Activated CD4-positive, alpha-beta T cell treated with anti-CD3 and anti-CD28 coated beads for 48 hours (primary cell): Measurements from ENCODE around the gene SEMA3C.

Source experiments
- DNase-seq: peaks from one replicate; pipeline ENCODE4 v3.0.0-alpha.2; 2020

Gene SEMA3C

GRCh38 chr7:80847027-80847426, 71.8 kb downstream of the SEMA3C start:
- no peak for DNase-seq

GRCh38 chr7:80844916-80845315, 73.9 kb downstream of the SEMA3C start:
- no peak for DNase-seq

- no peak for DNase-seq
These were observed 75.7 kb downstream of the SEMA3C start for GRCh38 chr7:80843018-80843677.

- DNase-seq: no peak
These were observed 76.6 kb downstream of the SEMA3C start for GRCh38 chr7:80842022-80842790.

- no peak for DNase-seq
These were observed 77.4 kb downstream of the SEMA3C start for GRCh38 chr7:80841423-80841955.

GRCh38 chr7:80840681-80841080, 78.2 kb downstream of the SEMA3C start:
- DNase-seq: no peak

GRCh38 chr7:80839855-80840254, 79.0 kb downstream of the SEMA3C start:
- no peak for DNase-seq

- no peak for DNase-seq
These were observed 80.2 kb downstream of the SEMA3C start for GRCh38 chr7:80838643-80839042.

GRCh38 chr7:80837345-80837744, 81.5 kb downstream of the SEMA3C start:
- DNase-seq: no peak

GRCh38 chr7:80835251-80835650, 83.6 kb downstream of the SEMA3C start:
- no peak for DNase-seq

- no peak for DNase-seq
These were observed 85.3 kb downstream of the SEMA3C start for GRCh38 chr7:80833289-80834268.

- no peak for DNase-seq
These were observed 86.8 kb downstream of the SEMA3C start for GRCh38 chr7:80832006-80832405.

- DNase-seq: no peak
These were observed 88.1 kb downstream of the SEMA3C start for GRCh38 chr7:80830584-80831285.

- DNase-seq: no peak
These were observed 88.8 kb downstream of the SEMA3C start for GRCh38 chr7:80830010-80830409.

- no peak for DNase-seq
These were observed 89.3 kb downstream of the SEMA3C start for GRCh38 chr7:80829527-80829926.

GRCh38 chr7:80827239-80827633, 91.6 kb downstream of the SEMA3C start:
- DNase-seq: no peak

GRCh38 chr7:80826520-80827238, 92.2 kb downstream of the SEMA3C start:
- DNase-seq: no peak

- no peak for DNase-seq
These were observed 93.4 kb downstream of the SEMA3C start for GRCh38 chr7:80825499-80825898.

GRCh38 chr7:80824253-80824652, 94.6 kb downstream of the SEMA3C start:
- no peak for DNase-seq

GRCh38 chr7:80823057-80823456, 95.8 kb downstream of the SEMA3C start:
- no peak for DNase-seq

- no peak for DNase-seq
These were observed 97.0 kb downstream of the SEMA3C start for GRCh38 chr7:80821771-80822319.
